Gastroesophageal sphincter (tissue), 3 donors: ENCODE results near the gene ACSL6.

ENCODE experiments used
- CTCF ChIP-seq, 4 experiments: fragments of 200-600 bp in 2 of 4; fragments of 450-650 bp in 2 of 4; sonication (generic) in 1 of 4; IDR thresholded peaks; one replicate each; pipeline ENCODE4 v1.5.1; 2017 to 2019; ENCODE audit warnings: antibody characterized with exemption in 4 of 4, mild to moderate bottlenecking in 2 of 4, moderate library complexity in 2 of 4
- POLR2A ChIP-seq, 2 donors: fragments of 450-650 bp; IDR thresholded peaks; one replicate each; pipeline ENCODE4 v1.6.1; 2017; ENCODE audit warnings: antibody characterized with exemption in 2 of 2, mild to moderate bottlenecking in 2 of 2, moderate library complexity in 1 of 2
- POLR2AphosphoS5 ChIP-seq: sonication (generic); formaldehyde crosslinking; IDR thresholded peaks from one replicate; pipeline ENCODE4 v1.6.1; 2017; ENCODE audit warnings: antibody characterized with exemption

GRCh38 chr5:132005591-132005990, 5.9 kb downstream of the ACSL6 start:
- TF ChIP-seq CTCF (IDR thresholded peaks at IDR 0.05) (no peak), POLR2A (IDR thresholded peaks at IDR 0.05) (no peak), POLR2AphosphoS5 (no peak)
